ENCODE data around the gene CRTC1. TPM values are rescaled to one million over a fixed set of nuclear protein-coding genes. Genes with fewer than 3 reads are reported as not detected.

Gene CRTC1
- total and polyA plus RNA-seq, 4 donors = 1.5 to 3.5 (median 1.9) TPM

DNA sequence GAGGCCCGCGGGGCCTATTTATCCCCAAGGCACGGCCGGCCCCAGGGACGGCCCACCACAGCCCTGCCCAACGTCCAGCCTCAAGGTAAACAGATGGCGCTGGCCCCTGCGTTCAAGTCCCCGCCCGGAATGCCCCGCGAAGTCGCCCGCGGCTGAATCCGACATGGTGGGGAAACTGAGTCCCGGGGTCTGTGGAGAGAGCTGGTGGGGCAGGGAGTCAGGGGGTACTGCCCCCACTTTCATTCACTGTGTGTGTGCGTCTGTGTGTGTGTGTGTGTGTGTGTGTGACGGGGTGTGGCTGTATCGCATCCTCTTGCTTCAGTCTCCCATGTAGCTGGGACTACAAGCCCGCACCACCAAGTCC lies 107.8 kb downstream of the CRTC1 start:
- H3K9ac ChIP-seq (ENCODE audit: low read depth in 1 of 2, low read length in 2 of 2) = no peak overlapping the region
- no peak for DNase-seq (ENCODE audit: low spot score)
- H3K27me3 ChIP-seq (ENCODE audit: control insufficient read depth in 4 of 4, insufficient read depth in 4 of 4, low read length in 3 of 4) = peaks cover 0 to 16% (median 7%) of the 10 kb centered on the region in 4 donors
- no peak overlapping the region for H3K4me3 ChIP-seq (ENCODE audit: low read depth in 1 of 3, low read length in 3 of 3)
- 22% methylated on average over 21 of the region's 21 CpGs for whole genome bisulfite sequencing
- no peaks in the 10 kb centered on the region for H3K36me3 ChIP-seq (ENCODE audit: control insufficient read depth in 4 of 4, insufficient read depth in 3 of 4, low read depth in 1 of 4, low read length in 3 of 4)
- TF ChIP-seq RAD21 (IDR thresholded peaks at IDR 0.05) = no peak
- no peak for TF ChIP-seq FOXA2 (IDR thresholded peaks at IDR 0.05)
- no peak for TF ChIP-seq SP1 (IDR thresholded peaks at IDR 0.05)
- TF ChIP-seq, protein P1, sequence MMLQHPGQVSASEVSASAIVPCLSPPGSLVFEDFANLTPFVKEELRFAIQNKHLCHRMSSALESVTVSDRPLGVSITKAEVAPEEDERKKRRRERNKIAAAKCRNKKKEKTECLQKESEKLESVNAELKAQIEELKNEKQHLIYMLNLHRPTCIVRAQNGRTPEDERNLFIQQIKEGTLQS (IDR thresholded peaks at IDR 0.05) = no peak
- TF ChIP-seq, protein P2, sequence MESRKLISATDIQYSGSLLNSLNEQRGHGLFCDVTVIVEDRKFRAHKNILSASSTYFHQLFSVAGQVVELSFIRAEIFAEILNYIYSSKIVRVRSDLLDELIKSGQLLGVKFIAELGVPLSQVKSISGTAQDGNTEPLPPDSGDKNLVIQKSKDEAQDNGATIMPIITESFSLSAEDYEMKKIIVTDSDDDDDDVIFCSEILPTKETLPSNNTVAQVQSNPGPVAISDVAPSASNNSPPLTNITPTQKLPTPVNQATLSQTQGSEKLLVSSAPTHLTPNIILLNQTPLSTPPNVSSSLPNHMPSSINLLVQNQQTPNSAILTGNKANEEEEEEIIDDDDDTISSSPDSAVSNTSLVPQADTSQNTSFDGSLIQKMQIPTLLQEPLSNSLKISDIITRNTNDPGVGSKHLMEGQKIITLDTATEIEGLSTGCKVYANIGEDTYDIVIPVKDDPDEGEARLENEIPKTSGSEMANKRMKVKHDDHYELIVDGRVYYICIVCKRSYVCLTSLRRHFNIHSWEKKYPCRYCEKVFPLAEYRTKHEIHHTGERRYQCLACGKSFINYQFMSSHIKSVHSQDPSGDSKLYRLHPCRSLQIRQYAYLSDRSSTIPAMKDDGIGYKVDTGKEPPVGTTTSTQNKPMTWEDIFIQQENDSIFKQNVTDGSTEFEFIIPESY (IDR thresholded peaks at IDR 0.05) = no peak
- no peak for TF ChIP-seq EGR1 (IDR thresholded peaks at IDR 0.05; ENCODE audit: low read depth in 2 of 2)
- TF ChIP-seq JUND (IDR thresholded peaks at IDR 0.05) = no peak
- TF ChIP-seq, protein P3, sequence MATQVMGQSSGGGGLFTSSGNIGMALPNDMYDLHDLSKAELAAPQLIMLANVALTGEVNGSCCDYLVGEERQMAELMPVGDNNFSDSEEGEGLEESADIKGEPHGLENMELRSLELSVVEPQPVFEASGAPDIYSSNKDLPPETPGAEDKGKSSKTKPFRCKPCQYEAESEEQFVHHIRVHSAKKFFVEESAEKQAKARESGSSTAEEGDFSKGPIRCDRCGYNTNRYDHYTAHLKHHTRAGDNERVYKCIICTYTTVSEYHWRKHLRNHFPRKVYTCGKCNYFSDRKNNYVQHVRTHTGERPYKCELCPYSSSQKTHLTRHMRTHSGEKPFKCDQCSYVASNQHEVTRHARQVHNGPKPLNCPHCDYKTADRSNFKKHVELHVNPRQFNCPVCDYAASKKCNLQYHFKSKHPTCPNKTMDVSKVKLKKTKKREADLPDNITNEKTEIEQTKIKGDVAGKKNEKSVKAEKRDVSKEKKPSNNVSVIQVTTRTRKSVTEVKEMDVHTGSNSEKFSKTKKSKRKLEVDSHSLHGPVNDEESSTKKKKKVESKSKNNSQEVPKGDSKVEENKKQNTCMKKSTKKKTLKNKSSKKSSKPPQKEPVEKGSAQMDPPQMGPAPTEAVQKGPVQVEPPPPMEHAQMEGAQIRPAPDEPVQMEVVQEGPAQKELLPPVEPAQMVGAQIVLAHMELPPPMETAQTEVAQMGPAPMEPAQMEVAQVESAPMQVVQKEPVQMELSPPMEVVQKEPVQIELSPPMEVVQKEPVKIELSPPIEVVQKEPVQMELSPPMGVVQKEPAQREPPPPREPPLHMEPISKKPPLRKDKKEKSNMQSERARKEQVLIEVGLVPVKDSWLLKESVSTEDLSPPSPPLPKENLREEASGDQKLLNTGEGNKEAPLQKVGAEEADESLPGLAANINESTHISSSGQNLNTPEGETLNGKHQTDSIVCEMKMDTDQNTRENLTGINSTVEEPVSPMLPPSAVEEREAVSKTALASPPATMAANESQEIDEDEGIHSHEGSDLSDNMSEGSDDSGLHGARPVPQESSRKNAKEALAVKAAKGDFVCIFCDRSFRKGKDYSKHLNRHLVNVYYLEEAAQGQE (IDR thresholded peaks at IDR 0.05) = no peak
- TF ChIP-seq, protein P4, sequence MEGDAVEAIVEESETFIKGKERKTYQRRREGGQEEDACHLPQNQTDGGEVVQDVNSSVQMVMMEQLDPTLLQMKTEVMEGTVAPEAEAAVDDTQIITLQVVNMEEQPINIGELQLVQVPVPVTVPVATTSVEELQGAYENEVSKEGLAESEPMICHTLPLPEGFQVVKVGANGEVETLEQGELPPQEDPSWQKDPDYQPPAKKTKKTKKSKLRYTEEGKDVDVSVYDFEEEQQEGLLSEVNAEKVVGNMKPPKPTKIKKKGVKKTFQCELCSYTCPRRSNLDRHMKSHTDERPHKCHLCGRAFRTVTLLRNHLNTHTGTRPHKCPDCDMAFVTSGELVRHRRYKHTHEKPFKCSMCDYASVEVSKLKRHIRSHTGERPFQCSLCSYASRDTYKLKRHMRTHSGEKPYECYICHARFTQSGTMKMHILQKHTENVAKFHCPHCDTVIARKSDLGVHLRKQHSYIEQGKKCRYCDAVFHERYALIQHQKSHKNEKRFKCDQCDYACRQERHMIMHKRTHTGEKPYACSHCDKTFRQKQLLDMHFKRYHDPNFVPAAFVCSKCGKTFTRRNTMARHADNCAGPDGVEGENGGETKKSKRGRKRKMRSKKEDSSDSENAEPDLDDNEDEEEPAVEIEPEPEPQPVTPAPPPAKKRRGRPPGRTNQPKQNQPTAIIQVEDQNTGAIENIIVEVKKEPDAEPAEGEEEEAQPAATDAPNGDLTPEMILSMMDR (IDR thresholded peaks at IDR 0.05; ENCODE audit: low read depth, low read length, missing input control) = no peak
- no peak for TF ChIP-seq NR2F2 (IDR thresholded peaks at IDR 0.05)
- no peak for TF ChIP-seq YY1 (IDR thresholded peaks at IDR 0.05)
- no peak for TF ChIP-seq HNF4A (conservative IDR thresholded peaks at IDR 0.05)
- TF ChIP-seq FOXA1 (IDR thresholded peaks at IDR 0.05) = no peak
- TF ChIP-seq RXRA (IDR thresholded peaks at IDR 0.05) = no peak
- no peak for TF ChIP-seq TAF1 (conservative IDR thresholded peaks at IDR 0.05)
- H3K4me1 ChIP-seq (ENCODE audit: control insufficient read depth in 4 of 4, insufficient read depth in 4 of 4, low read length in 3 of 4) = peaks cover 0 to 21% (median 4%) of the 10 kb centered on the region in 4 donors
- no peaks in the 10 kb centered on the region for H3K9me3 ChIP-seq (ENCODE audit: control insufficient read depth in 4 of 4, low read length in 3 of 4)
- no peak overlapping the region for H3K27ac ChIP-seq (ENCODE audit: low read depth in 1 of 2, low read length in 2 of 2)

DNA sequence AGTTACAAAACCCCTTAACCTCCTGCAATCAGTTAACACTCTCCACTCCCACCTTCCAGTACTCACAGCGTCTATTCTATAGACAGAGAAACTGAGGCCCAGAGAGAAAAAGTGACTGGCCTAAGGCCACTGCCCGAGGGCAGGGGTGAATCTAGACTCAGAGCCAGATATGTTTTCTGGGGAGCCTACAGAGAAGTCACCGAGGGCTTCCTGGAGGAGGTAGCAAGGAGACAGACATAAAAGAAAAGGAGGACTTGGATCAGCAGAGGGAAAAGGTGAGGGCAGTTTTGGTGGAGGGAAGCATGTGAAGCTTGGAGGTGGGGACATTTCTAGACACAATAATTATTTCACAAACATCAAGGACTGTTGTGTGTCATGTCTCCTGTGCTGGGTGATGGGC lies 109.2 kb downstream of the CRTC1 start:
- Histone ChIP-seq H3K9ac (ENCODE audit: low read depth in 1 of 2, low read length in 2 of 2) (no peak overlapping the region), H3K27ac (ENCODE audit: low read depth in 1 of 2, low read length in 2 of 2) (no peak overlapping the region), H3K4me1 (ENCODE audit: control insufficient read depth in 4 of 4, insufficient read depth in 4 of 4, low read length in 3 of 4) (peaks cover 0 to 18% (median 4%) of the 10 kb centered on the region in 4 donors), H3K9me3 (ENCODE audit: control insufficient read depth in 4 of 4, low read length in 3 of 4) (no peaks in the 10 kb centered on the region), H3K36me3 (ENCODE audit: control insufficient read depth in 4 of 4, insufficient read depth in 3 of 4, low read depth in 1 of 4, low read length in 3 of 4) (no peaks in the 10 kb centered on the region), H3K4me3 (ENCODE audit: low read depth in 1 of 3, low read length in 3 of 3) (no peak overlapping the region), H3K27me3 (ENCODE audit: control insufficient read depth in 4 of 4, insufficient read depth in 4 of 4, low read length in 3 of 4) (peaks cover 0 to 13% (median 6%) of the 10 kb centered on the region in 4 donors)
- DNase-seq (ENCODE audit: low spot score) = no peak
- TF ChIP-seq, protein P3 (IDR thresholded peaks at IDR 0.05) = no peak
- TF ChIP-seq FOXA2 (IDR thresholded peaks at IDR 0.05) (no peak), HNF4G (IDR thresholded peaks at IDR 0.05) (no peak), SP1 (IDR thresholded peaks at IDR 0.05) (no peak), RXRA (IDR thresholded peaks at IDR 0.05) (no peak), FOXA1 (IDR thresholded peaks at IDR 0.05) (no peak), JUND (IDR thresholded peaks at IDR 0.05) (no peak), NR2F2 (IDR thresholded peaks at IDR 0.05) (no peak), YY1 (IDR thresholded peaks at IDR 0.05) (no peak), RAD21 (IDR thresholded peaks at IDR 0.05) (no peak), TAF1 (conservative IDR thresholded peaks at IDR 0.05) (no peak), GABPA (IDR thresholded peaks at IDR 0.05 in 1 of 2, conservative IDR thresholded peaks at IDR 0.05 in 1 of 2) (no peak)
- TF ChIP-seq, protein P2 (IDR thresholded peaks at IDR 0.05) = no peak
- TF ChIP-seq, protein P1 (IDR thresholded peaks at IDR 0.05) = no peak
- 86% methylated on average over 3 of the region's 3 CpGs for WGBS

All from liver (tissue), 9 donors.